ENCODE data around the gene ACAA1.

- TF ChIP-seq CTCF (IDR thresholded peaks at IDR 0.05) (no peak), POLR2A (IDR thresholded peaks at IDR 0.05) (no peak)
Observed at GRCh38 chr3:38085943-38086324, 51.0 kb downstream of the ACAA1 start.

All from uterus (tissue), 2 donors.